Activated CD4-positive, CD25-positive, alpha-beta regulatory T cell treated with anti-CD3 and anti-CD28 coated beads, Interleukin-2, amount 50 U/mL, for 72 hours (primary cell): ENCODE results near the gene AUTS2.

Experiments used
- DNase-seq: peaks from one replicate; pipeline ENCODE4 v3.0.0; 2021

AUTS2 gene

DNA sequence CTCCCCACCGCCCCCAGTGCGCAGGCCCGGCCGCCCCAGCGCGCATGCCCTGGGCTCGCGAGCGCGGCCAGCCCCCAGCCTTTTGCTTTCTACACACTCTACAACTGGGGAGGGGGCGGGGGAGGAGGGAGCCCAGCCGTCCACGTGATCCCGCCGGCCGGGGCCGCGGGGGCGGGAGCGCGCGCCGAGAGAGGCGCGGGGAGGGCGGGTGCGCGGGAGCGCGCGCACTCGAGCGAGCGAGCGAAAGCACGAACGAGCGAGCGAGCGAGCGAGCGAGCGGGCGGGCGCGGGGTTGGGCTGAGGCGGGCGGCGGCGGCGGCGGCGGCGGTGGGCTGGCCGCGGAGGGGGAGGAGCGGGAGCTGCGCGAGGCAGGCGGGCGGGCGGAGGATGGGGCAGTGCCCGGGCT, at the start of gene AUTS2:
AUTS2 (plus strand) TSS at position 395 of the 406 bp plus-strand sequence. CDS start 1,179 bp downstream, outside the sequence.
- DNase-seq, result no peak

GRCh38 chr7:69550991-69551390, 47.3 kb upstream of the AUTS2 start:
- DNase-seq, result no peak

DNA sequence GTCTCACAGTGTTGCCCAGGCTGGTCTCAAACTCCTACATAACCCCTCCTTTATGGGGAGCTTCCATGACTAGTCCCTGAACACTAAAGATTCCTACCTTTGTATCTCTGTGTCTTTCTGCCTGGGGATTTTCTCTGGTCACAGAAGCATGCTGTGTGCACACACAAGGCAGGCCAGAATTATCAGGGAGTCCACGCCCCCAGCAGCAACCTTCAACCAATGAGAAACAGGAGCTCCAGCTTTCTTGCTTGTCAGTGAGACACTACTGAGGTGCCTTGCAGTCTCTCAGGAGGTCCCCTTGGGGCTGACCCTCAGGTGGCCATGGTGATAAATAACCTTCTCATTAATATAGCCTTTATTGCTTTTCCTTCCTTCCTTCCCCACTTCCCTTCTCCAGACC, 45.1 kb upstream of the AUTS2 start:
- no peak for DNase-seq

GRCh38 chr7:69561266-69561960, 36.9 kb upstream of the AUTS2 start:
- no peak for DNase-seq

DNA sequence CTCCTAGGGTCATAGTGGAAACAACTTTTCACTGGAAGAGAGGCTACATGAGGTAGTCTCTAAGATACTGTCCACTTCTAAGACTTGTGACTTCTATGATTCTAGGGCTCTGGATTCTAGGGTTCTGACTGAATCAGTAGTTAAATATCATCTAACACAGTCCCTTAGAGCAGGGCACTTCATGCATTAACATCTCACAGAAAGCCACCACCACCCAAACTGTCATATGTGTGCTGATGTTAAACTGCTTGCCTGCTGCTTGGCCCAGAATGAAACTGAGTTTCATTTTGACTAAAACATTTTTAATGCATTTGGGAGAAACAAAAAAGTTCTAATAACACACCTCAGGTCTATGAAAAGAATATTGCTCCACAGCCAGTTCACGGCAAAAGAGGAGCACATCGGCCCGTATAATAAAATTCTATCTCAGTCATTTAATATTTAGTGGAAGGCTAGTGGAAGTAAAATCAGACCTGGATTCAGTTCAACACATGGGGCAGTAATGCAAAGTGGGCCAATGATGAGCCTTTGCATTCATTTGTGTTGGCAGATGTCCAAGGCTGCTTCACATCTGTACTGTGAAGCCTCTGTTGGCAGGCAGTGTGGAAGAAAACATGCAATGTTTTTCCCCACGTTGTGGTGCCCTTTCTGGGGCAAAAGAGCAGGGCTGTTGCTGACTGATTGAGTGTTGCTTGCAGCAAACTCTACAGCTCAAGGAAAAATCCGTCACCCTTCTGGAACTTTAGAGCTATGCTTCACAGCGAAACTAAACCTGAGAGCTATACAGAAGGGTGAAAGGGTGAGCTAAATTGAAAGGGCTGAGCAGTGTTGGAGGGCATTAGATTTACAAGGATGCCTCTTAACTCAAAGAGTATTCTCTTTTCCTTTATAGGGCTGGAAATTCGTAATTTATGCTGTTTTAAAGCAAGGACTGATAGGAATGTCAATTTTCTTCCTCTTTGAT, 33.5 kb upstream of the AUTS2 start:
- no peak for DNase-seq

- DNase-seq, result no peak
These were observed 30.5 kb upstream of the AUTS2 start for GRCh38 chr7:69567800-69568199.

- no peak for DNase-seq
These were observed 30.0 kb upstream of the AUTS2 start for GRCh38 chr7:69568266-69568665.

GRCh38 chr7:69575651-69576050, 22.6 kb upstream of the AUTS2 start:
- no peak for DNase-seq

GRCh38 chr7:69577221-69577620, 21.1 kb upstream of the AUTS2 start:
- DNase-seq, result no peak

DNA sequence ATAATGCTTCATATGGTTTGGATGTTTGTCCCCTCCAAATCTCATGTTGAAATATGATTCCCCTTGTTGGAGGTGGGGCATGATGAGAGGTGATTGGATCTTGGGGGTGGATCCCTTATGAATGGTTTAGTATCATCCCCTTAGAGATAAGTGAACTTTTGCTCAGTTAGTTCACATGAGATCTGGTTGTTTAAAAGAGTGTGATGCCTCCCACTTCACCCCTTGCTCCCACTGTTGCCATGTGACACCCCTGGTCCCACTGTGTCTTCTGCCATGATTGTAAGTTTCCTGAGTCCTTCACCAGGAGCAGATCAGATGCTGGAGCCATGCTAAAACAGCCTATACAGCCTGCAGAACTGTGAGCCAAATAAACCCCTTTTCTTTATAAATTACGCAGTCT, 13.1 kb upstream of the AUTS2 start:
- DNase-seq, result no peak

- DNase-seq, result no peak
These were observed 12.0 kb upstream of the AUTS2 start for GRCh38 chr7:69586321-69586720.

DNA sequence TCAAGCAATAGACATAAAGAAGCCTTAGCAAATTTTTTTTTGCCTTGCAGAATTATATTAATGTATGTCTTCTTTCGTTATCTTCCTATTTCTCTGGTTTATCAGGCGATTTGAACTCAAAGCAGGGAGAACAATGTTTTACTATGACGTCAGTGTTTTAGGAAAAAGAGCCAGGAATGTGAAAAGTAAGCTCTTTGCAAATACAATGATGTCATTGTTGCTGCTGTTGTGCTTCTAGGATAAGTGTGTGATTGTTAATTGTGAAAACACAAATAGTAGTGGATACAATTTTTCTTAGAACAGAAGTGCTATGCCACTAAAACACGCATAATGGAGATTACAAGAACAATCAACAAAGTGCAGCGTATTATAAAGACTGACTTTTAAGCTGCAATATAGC, 9.5 kb upstream of the AUTS2 start:
- no peak for DNase-seq

DNA sequence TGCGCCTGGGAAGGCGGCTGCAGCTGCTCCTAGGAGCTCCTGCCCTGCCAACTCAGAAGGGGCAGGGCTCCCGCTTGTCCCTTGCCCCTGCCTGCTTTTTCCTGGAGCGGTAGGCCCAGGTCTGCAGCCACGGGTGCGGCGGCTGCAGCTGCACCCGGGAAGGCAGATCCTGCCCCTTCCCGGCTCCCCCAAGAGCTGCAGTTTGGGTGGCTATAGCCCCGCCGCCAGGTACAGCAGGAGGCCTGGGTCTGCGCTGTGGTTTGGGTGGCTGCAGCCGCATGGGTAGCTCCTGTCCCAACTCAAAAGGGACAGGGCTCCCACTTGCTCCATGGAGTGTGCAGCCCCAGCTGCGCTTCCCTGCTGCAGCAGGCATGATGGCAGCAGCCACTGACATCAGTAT, 6.5 kb upstream of the AUTS2 start:
- DNase-seq, result no peak

- DNase-seq, result no peak
These were observed 4.8 kb upstream of the AUTS2 start for GRCh38 chr7:69593511-69593910.

- DNase-seq, result no peak
These were observed 2.9 kb upstream of the AUTS2 start for GRCh38 chr7:69595415-69595814.

DNA sequence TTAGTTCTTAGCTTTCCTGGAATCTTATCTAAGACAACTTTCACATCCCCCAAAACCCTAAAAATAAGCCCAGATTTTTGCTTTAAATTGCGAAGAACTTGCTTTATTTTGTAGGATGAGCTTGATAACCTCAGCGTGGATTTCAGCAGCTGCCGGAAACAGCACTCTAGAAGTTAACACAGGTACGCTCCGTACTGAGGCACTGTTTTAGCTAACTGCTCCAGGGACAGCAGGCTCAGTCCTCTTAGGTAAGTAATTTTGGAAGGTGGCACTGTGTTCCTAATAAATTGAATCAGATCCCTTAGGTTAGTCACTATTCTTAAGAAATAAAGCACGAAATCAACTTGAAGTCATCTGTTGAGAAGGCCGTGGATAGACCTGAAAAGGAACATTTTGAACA, 2.2 kb upstream of the AUTS2 start:
- no peak for DNase-seq

GRCh38 chr7:69596723-69597277, 1.5 kb upstream of the AUTS2 start:
- DNase-seq, result no peak

DNA sequence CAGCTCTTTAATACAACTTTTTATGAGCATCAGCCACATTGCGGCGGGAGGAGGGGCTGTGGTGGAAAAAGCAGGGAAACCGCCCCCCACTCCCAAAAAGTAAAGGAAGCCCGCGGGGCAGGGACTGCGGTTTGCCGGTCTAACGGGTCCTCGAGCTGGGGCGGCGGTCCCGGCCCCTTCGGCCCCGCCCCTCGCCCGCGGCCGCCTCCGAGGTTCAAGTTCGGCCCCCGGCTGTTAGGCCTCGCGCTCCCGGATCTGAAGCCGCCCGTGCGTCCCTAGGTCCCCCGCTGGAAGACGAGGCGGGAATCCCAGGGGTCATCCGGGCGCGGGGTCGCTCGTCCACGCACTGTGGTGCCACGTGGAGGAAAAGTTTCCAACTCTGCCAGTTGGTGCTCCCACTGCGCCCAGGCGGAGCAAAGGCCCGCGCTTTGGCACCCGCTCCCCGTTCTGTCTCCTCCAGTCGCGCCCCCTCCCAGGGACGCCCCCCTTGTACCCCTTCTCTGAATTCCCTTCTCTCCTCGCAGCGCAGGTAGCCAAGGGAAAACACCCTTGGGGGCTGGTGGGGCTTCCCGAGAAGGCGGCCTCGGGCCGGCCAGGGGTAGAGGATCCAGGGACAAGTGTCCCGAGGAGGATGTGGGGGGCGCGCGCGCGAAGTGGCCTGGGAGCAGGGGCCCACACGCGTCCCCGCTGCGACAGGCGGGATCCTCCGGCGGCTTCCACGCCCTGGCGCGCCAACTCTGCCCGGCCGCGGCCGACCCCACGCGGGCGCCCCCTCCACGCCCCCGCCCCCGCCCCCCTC, 798 bp upstream of the AUTS2 start:
- DNase-seq, result no peak

GRCh38 chr7:69598487-69599285, 411 bp downstream of the AUTS2 start:
- DNase-seq, result no peak

DNA sequence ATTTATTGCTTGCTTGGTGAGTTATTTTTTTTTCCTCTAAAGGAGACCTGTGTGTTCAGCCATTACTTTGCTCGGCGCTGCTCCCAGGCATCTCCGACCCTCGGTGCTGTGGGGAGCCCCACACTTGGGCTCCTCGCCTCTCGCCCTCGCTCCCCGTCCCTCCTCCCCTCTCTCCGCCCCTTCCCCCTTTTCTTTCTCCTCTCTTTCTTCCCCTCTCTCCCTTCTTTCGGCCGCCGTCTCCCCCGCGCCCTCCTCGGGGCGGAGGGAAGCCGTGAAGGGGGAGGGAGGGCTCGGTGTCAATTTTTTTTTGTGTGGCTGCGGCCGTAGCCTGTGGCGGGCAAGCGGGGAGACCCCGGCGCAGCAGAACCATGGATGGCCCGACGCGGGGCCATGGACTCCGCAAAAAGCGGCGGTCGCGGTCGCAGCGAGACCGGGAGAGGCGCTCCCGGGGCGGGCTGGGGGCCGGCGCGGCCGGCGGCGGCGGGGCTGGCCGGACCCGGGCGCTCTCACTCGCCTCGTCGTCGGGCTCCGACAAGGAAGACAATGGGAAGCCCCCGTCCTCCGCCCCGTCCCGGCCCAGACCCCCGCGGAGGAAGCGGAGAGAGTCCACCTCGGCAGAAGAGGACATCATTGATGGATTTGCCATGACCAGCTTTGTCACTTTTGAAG, 1.1 kb downstream of the AUTS2 start:
- DNase-seq, result no peak

DNA sequence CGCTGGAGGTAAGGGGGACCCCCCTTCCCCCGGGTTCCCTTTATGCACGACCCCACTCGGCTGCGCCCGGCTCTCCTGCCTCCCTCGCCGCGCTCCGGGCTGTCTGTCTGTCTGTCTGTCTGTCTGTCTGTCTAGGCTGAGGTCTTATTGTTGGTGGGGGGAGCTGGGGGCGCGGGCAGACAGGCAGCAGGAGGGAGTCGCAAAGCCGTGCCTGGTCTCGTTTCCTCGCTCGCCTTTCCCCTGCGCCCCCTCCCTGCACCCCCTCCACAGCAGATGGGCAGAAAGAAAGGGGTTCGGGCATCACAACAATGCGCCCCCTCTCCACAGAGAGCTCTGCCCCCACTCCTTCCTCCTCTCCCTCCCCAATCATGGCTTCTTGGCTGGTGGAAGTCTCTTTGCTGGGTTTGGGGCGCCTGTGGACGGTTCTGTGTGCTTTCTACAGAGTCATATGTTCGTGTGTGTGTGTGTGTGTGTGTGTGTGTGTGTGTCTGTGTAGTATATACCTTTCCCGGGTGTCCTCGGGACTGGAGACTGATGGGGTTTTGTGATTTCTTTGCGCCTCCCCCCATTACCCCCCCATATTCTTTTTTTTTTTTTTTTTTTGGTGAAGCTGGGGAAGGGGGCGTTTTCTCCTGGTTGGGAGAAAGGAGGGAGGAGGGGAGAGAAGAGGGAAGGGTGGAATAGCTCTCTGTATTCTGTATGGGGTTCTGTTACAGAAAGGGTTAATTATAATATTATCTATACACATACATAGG, 1.9 kb downstream of the AUTS2 start:
- DNase-seq, result no peak
